HepG2 (cell line): ENCODE data around the gene SUSD3. TPM values are rescaled to one million over a fixed set of nuclear protein-coding genes. Genes with fewer than 3 reads are reported as not detected.
A peak's percentile ranks its signal among the peaks of the same experiment; 100 is the strongest.

Experiments
- CAMTA2 ChIP-seq: sonication (generic); formaldehyde crosslinking; IDR thresholded peaks from 2 replicates; pipeline ENCODE4 v1.4.0; 2020; ENCODE audit warnings: mild to moderate bottlenecking, missing genetic modification reagents, borderline replicate concordance
- ELF3 ChIP-seq: IDR thresholded peaks from 2 replicates; pipeline ENCODE4 v1.6.1; 2016; ENCODE audit warnings: missing genetic modification reagents, missing compliant biosample characterization
- FOSL1 ChIP-seq: sonication (generic); formaldehyde crosslinking; IDR thresholded peaks from 2 replicates; pipeline ENCODE4 v1.9.0; 2021; ENCODE audit warnings: missing genetic modification reagents, borderline replicate concordance
- MTA1 ChIP-seq: sonication (generic); formaldehyde crosslinking; IDR thresholded peaks from 2 replicates; pipeline ENCODE4 v1.4.0; 2020; ENCODE audit warnings: missing genetic modification reagents, mild to moderate bottlenecking, borderline replicate concordance
- PLRG1 ChIP-seq: fragments of 450-650 bp; conservative IDR thresholded peaks from 2 replicates; pipeline ENCODE4 v1.6.1; 2016
- ZBTB3 ChIP-seq: sonication (generic); formaldehyde crosslinking; IDR thresholded peaks from 2 replicates; pipeline ENCODE4 v1.4.0; 2020; ENCODE audit warnings: low read depth, mild to moderate bottlenecking, moderate library complexity, missing genetic modification reagents, borderline replicate concordance
- ZNF232 ChIP-seq: sonication (generic); formaldehyde crosslinking; IDR thresholded peaks from 2 replicates; pipeline ENCODE4 v1.4.0; 2020; ENCODE audit warnings: missing genetic modification reagents, borderline replicate concordance
- ZNF44 ChIP-seq: sonication (generic); formaldehyde crosslinking; IDR thresholded peaks from 2 replicates; pipeline ENCODE4 v1.5.1; 2020; ENCODE audit warnings: mild to moderate bottlenecking, missing genetic modification reagents
- ZNF501 ChIP-seq: sonication (generic); formaldehyde crosslinking; IDR thresholded peaks from 2 replicates; pipeline ENCODE4 v1.5.1; 2020; ENCODE audit warnings: mild to moderate bottlenecking, moderate library complexity, missing genetic modification reagents
- ZNF746 ChIP-seq: sonication (generic); formaldehyde crosslinking; IDR thresholded peaks from 2 replicates; pipeline ENCODE4 v1.8.0; 2022; ENCODE audit warnings: mild to moderate bottlenecking, missing genetic modification reagents
- polyA plus RNA-seq, 8 experiments: library from polyadenylated mRNA; depleted of rRNA in 3 of 8; stranded (reverse) in 7 of 8; unstranded in 1 of 8; fragments of >200 nt; fragmentation: Illumina TruSeq in 4 of 8; extraction: Trizol in 4 of 8; gene quantifications; 2 replicates each; pipeline versions ENCODE4 v1.2.1 to v1.2.3, GENCODE V29; 2011 to 2016; ENCODE audit warnings: low read depth in 4 of 8, missing spikeins in 1 of 8, mixed read lengths in 1 of 8; ENCODE audit not compliant: insufficient read depth in 1 of 8
- total RNA-seq, 5 experiments: library from RNA; depleted of rRNA; stranded (reverse); fragments of >200 nt; fragmentation: Illumina TruSeq; extraction: Trizol; gene quantifications; 2 replicates each; pipeline ENCODE4 v1.2.3, GENCODE V29; 2016; ENCODE audit warnings: low read depth in 1 of 5
- TF ChIP-seq, protein P1 (sequence below): sonication (generic); formaldehyde crosslinking; IDR thresholded peaks from 2 replicates; pipeline ENCODE4 v1.5.1; 2020; ENCODE audit warnings: missing genetic modification reagents, mild to moderate bottlenecking, borderline replicate concordance
- TF ChIP-seq, protein P2 (sequence below): sonication (generic); formaldehyde crosslinking; IDR thresholded peaks from 2 replicates; pipeline ENCODE4 v1.4.0; 2020; ENCODE audit warnings: missing genetic modification reagents
- TF ChIP-seq, protein P3 (sequence below): sonication (generic); formaldehyde crosslinking; IDR thresholded peaks from 2 replicates; pipeline ENCODE4 v1.5.0; 2020; ENCODE audit warnings: mild to moderate bottlenecking, low read depth, missing genetic modification reagents, borderline replicate concordance
- TF ChIP-seq, protein P4 (sequence below): sonication (generic); formaldehyde crosslinking; IDR thresholded peaks from 2 replicates; pipeline ENCODE4 v1.4.0; 2020; ENCODE audit warnings: missing genetic modification reagents
- TF ChIP-seq, protein P5 (sequence below): sonication (generic); formaldehyde crosslinking; IDR thresholded peaks from 2 replicates; pipeline ENCODE4 v1.9.0; 2021; ENCODE audit warnings: mild to moderate bottlenecking, missing genetic modification reagents

SUSD3 gene
- total and polyA plus RNA-seq, 2 of the 13 experiments (the other 11 are each of a cell fraction or from before 2014, with no cell fraction given): 7.0 to 9.1 TPM

DNA sequence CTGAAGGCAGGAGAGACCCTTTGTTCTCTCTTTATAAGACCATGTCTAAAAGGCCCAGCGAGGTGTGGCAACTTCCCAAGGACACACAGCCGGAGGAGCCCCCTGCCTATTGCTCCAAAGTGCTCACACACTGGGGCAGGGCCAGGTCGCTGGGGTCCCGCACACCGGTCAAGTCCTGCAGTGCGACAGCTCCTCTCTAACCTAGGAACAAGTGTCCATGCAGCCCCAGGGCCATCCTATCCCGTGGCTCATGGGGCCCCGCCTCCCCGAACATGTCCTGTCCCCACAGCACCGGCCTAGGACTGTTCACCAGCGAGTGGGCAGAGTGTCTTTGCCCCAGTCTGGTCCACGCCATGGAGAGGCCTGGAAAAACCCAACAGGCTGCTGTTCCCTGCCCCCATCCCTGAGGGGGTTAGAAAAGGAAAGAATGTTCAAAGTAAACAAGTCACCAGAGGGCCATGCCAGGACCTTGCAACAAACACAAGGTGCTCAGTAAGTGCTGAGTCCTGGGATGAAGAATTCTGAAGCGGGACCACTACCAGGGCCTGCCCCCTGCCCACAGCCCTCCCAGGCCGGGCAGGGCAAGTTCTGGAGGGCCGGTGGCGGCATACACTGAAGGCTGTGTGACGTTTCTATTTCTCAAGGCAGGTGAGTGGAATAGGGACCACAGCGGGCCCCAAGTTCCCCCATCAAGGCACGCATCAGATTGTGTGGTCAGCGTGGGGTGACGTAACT lies 74.6 kb downstream of the SUSD3 start (continued):
- TF ChIP-seq, protein P1, sequence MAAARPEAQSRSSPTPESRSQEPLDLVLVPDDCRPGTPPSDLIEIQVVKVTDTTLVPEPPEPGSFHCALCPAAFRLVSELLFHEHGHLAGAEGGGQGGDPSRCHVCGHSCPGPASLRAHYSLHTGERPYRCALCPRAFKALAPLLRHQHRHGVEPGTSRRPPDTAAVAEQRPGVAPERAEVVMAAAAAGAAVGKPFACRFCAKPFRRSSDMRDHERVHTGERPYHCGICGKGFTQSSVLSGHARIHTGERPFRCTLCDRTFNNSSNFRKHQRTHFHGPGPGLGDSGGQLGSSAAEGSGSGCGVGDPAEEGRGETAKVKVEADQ: 0 out of 2 replicates have a peak, but pooled peaks have one; percentile 41
- no peak for TF ChIP-seq ZBTB3 (CRISPR knock-in tag)
- no peak for TF ChIP-seq CAMTA2 (CRISPR knock-in tag)
- TF ChIP-seq ZNF44: no peak
- 0 out of 2 replicates have a peak, but pooled peaks have one; percentile 14 for TF ChIP-seq FOSL1 (CRISPR knock-in tag)
- TF ChIP-seq, protein P2, sequence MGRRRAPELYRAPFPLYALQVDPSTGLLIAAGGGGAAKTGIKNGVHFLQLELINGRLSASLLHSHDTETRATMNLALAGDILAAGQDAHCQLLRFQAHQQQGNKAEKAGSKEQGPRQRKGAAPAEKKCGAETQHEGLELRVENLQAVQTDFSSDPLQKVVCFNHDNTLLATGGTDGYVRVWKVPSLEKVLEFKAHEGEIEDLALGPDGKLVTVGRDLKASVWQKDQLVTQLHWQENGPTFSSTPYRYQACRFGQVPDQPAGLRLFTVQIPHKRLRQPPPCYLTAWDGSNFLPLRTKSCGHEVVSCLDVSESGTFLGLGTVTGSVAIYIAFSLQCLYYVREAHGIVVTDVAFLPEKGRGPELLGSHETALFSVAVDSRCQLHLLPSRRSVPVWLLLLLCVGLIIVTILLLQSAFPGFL: no peak
- peak; percentile 41; the same call in 1 of the 2 replicates for TF ChIP-seq ELF3 (CRISPR knock-in tag)
- TF ChIP-seq, protein P3, sequence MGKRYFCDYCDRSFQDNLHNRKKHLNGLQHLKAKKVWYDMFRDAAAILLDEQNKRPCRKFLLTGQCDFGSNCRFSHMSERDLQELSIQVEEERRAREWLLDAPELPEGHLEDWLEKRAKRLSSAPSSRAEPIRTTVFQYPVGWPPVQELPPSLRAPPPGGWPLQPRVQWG (CRISPR knock-in tag): no peak
- 0 out of 2 replicates have a peak, but pooled peaks have one; percentile 5 for TF ChIP-seq MTA1 (CRISPR knock-in tag)
- no peak for TF ChIP-seq ZNF746 (CRISPR knock-in tag)
- TF ChIP-seq, protein P4, sequence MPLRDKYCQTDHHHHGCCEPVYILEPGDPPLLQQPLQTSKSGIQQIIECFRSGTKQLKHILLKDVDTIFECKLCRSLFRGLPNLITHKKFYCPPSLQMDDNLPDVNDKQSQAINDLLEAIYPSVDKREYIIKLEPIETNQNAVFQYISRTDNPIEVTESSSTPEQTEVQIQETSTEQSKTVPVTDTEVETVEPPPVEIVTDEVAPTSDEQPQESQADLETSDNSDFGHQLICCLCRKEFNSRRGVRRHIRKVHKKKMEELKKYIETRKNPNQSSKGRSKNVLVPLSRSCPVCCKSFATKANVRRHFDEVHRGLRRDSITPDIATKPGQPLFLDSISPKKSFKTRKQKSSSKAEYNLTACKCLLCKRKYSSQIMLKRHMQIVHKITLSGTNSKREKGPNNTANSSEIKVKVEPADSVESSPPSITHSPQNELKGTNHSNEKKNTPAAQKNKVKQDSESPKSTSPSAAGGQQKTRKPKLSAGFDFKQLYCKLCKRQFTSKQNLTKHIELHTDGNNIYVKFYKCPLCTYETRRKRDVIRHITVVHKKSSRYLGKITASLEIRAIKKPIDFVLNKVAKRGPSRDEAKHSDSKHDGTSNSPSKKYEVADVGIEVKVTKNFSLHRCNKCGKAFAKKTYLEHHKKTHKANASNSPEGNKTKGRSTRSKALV (CRISPR knock-in tag): 0 out of 2 replicates have a peak, but pooled peaks have one; percentile 27
- TF ChIP-seq, protein P5, sequence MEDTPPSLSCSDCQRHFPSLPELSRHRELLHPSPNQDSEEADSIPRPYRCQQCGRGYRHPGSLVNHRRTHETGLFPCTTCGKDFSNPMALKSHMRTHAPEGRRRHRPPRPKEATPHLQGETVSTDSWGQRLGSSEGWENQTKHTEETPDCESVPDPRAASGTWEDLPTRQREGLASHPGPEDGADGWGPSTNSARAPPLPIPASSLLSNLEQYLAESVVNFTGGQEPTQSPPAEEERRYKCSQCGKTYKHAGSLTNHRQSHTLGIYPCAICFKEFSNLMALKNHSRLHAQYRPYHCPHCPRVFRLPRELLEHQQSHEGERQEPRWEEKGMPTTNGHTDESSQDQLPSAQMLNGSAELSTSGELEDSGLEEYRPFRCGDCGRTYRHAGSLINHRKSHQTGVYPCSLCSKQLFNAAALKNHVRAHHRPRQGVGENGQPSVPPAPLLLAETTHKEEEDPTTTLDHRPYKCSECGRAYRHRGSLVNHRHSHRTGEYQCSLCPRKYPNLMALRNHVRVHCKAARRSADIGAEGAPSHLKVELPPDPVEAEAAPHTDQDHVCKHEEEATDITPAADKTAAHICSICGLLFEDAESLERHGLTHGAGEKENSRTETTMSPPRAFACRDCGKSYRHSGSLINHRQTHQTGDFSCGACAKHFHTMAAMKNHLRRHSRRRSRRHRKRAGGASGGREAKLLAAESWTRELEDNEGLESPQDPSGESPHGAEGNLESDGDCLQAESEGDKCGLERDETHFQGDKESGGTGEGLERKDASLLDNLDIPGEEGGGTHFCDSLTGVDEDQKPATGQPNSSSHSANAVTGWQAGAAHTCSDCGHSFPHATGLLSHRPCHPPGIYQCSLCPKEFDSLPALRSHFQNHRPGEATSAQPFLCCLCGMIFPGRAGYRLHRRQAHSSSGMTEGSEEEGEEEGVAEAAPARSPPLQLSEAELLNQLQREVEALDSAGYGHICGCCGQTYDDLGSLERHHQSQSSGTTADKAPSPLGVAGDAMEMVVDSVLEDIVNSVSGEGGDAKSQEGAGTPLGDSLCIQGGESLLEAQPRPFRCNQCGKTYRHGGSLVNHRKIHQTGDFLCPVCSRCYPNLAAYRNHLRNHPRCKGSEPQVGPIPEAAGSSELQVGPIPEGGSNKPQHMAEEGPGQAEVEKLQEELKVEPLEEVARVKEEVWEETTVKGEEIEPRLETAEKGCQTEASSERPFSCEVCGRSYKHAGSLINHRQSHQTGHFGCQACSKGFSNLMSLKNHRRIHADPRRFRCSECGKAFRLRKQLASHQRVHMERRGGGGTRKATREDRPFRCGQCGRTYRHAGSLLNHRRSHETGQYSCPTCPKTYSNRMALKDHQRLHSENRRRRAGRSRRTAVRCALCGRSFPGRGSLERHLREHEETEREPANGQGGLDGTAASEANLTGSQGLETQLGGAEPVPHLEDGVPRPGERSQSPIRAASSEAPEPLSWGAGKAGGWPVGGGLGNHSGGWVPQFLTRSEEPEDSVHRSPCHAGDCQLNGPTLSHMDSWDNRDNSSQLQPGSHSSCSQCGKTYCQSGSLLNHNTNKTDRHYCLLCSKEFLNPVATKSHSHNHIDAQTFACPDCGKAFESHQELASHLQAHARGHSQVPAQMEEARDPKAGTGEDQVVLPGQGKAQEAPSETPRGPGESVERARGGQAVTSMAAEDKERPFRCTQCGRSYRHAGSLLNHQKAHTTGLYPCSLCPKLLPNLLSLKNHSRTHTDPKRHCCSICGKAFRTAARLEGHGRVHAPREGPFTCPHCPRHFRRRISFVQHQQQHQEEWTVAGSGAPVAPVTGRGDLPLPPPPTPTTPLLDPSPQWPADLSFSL (CRISPR knock-in tag): no peak
- TF ChIP-seq ZNF501 (CRISPR knock-in tag): peak; percentile 57; the same call in 1 of the 2 replicates
- TF ChIP-seq PLRG1: no peak
- 0 out of 2 replicates have a peak, but pooled peaks have one; percentile 20 for TF ChIP-seq ZNF232 (CRISPR knock-in tag)
